Calu3 (cell line): ENCODE data around the gene CCDC181. TPM values are rescaled to one million over a fixed set of nuclear protein-coding genes. Genes with fewer than 3 reads are reported as not detected.
A peak's percentile ranks its signal among the peaks of the same experiment; 100 is the strongest.

ENCODE experiments used
- Bru-seq: library from RNA; stranded (reverse); fragments of 400-500 nt; gene quantifications from one replicate; lab custom pipeline; 2021; lab: Mats Ljungman, UMichigan
- BruChase-seq, 2 experiments: library from RNA; stranded (reverse); fragments of 400-500 nt; gene quantifications; one replicate each; lab custom pipeline; 2021; lab: Mats Ljungman, UMichigan
- BruUV-seq: library from RNA; stranded (reverse); fragments of 400-500 nt; replicated peaks from 2 replicates; lab custom pipeline; 2021; lab: Mats Ljungman, UMichigan
- CTCF ChIA-PET: fragments of 300-600 bp; sonication (Branson Sonifier 250); formaldehyde crosslinking; loops from one replicate; lab custom pipeline; 2022; ENCODE audit warnings: antibody characterized with exemption; lab: Charles Lee
- DNase-seq: peaks from one replicate; pipeline ENCODE4 v3.0.0; 2022
- H3K27ac Mint-ChIP-seq: one replicate; pipeline ENCODE4 v1.8.0; 2022; ENCODE audit warnings: mixed read lengths; ENCODE audit not compliant: unreplicated experiment
- H3K27me3 Mint-ChIP-seq: one replicate; pipeline ENCODE4 v1.8.0; 2022; ENCODE audit warnings: mixed read lengths; ENCODE audit not compliant: unreplicated experiment
- H3K36me3 Mint-ChIP-seq: one replicate; pipeline ENCODE4 v1.8.0; 2022; ENCODE audit warnings: mild to moderate bottlenecking, moderate library complexity, mixed read lengths; ENCODE audit not compliant: insufficient read depth, unreplicated experiment
- H3K4me1 Mint-ChIP-seq: one replicate; pipeline ENCODE4 v1.8.0; 2022; ENCODE audit warnings: mild to moderate bottlenecking, low read depth, mixed read lengths; ENCODE audit not compliant: unreplicated experiment
- H3K4me3 Mint-ChIP-seq: one replicate; pipeline ENCODE4 v1.8.0; 2022; ENCODE audit warnings: mild to moderate bottlenecking, low read depth, moderate library complexity, mixed read lengths; ENCODE audit not compliant: unreplicated experiment
- H3K9me3 Mint-ChIP-seq: one replicate; pipeline ENCODE4 v1.8.0; 2022; ENCODE audit warnings: low read depth, mixed read lengths; ENCODE audit not compliant: unreplicated experiment
- intact Hi-C: fragments of 100-400 bp; cut with micrococcal nuclease; formaldehyde crosslinking; loops from one replicate; pipeline ENCODE4 v1.10.0; 2022; ENCODE audit not compliant: unreplicated experiment
- long read RNA-seq: library from polyadenylated mRNA; stranded (forward); transcript quantifications from one replicate; pipeline ENCODE4 v2.0.0, GENCODE V29; 2022
- total RNA-seq: library from RNA; stranded (reverse); gene quantifications from 2 replicates; pipeline ENCODE4 v1.2.3, GENCODE V29; 2022
- TF ChIP-seq, protein P1 (sequence below): fragments of 200-600 bp; IDR thresholded peaks from one replicate; pipeline ENCODE4 v1.8.0; 2022; ENCODE audit warnings: antibody characterized with exemption; ENCODE audit not compliant: unreplicated experiment

CCDC181 gene
- 0.64 and 0.71 TPM in 2 replicates for total RNA-seq
- percentile 32 among the genes with signal in this experiment for Bru-seq, nascent RNA
- BruChase-seq, experiment 1, labeled RNA remaining after a 6-hour chase = percentile 18 among the genes with signal in this experiment
- BruChase-seq, experiment 2, labeled RNA remaining after a 2-hour chase = percentile 22 among the genes with signal in this experiment
- long read RNA-seq, partial matches to known transcripts = 0 of 1 reads
- long read RNA-seq, other reads (novel, unspliced or antisense) = 0 of 1 reads

DNA sequence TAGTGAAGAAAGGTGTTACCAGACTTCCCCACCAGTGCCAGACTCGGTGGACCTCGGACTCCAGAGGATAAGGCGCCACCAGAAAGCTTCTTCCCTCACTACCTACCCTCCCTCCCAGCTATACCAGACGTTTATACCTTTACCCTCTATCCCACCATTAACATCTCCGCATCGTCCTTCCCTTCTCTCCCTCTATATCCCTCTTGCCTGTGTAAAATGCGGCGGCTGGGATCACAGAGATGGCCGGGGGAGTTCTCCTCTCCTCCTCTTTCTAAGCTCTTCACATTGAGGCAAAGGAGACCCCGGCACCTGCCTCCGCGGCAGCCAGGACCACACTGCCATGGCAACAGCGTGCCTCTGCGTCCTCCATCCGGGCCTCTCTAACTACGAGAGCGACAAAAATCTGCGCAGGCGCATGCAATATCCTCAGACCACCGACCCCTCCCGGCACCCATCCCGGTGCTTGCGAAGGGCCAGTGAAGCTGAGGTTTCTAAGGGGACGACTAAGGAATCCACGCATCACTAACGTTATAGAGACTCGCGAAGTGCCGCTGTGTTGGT, at the start of gene CCDC181:
TSS of gene CCDC181 (minus strand) at position 394 of the 561 bp plus-strand sequence. CDS start 2,547 bp downstream, outside the sequence.
- TF ChIP-seq, protein P1, sequence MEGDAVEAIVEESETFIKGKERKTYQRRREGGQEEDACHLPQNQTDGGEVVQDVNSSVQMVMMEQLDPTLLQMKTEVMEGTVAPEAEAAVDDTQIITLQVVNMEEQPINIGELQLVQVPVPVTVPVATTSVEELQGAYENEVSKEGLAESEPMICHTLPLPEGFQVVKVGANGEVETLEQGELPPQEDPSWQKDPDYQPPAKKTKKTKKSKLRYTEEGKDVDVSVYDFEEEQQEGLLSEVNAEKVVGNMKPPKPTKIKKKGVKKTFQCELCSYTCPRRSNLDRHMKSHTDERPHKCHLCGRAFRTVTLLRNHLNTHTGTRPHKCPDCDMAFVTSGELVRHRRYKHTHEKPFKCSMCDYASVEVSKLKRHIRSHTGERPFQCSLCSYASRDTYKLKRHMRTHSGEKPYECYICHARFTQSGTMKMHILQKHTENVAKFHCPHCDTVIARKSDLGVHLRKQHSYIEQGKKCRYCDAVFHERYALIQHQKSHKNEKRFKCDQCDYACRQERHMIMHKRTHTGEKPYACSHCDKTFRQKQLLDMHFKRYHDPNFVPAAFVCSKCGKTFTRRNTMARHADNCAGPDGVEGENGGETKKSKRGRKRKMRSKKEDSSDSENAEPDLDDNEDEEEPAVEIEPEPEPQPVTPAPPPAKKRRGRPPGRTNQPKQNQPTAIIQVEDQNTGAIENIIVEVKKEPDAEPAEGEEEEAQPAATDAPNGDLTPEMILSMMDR = no peak
- CTCF ChIA-PET = interaction anchor here (1.2 kb wide), 1 partner anchor 102 kb away, joined by 5 read pairs; no protein-coding TSS in a partner anchor
- DNase-seq = peak; percentile 76
- intact Hi-C loops = no loop called here
- no TSS peak for BruUV-seq
- Mint-ChIP-seq H3K9me3 (peaks cover 5% of the 10 kb centered on the region), H3K27me3 (no peaks in the 10 kb centered on the region), H3K27ac (peak within 1 kb of the TSS; percentile 13), H3K4me3 (peak within 1 kb of the TSS; percentile 73), H3K4me1 (peaks cover 8% of the 10 kb centered on the region), H3K36me3 (peaks cover 6% of the 10 kb centered on the region)

DNA sequence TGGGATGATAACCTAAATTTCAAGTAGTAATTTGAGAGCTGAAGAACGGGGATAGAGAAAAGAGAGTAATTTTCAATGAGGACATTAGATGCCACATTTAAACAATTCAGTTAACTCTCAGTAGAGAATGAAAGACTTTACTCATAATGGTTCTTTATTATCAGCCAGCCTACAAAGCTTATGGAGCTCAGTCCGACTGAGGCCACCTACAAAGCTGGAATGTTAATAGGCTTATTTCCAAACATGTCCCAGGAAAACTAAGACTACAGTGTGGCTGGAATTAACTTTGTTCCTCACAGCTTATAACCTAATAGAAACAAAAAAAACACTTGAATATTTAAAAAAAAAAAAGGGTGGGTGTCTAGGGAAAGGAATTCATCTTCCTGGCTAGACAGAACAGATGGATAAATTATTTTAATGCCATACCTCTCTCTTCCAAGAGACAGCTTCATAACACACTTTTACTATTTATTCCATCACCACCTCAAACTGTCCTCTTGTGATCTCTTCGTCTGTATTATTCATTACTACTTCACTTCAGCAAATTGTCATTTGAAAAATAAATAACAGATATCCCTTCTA, 48.6 kb upstream of the CCDC181 start:
- Mint-ChIP-seq H3K9me3 (no peaks in the 10 kb centered on the region), H3K27me3 (no peaks in the 10 kb centered on the region), H3K27ac (no peak overlapping the region), H3K4me3 (no peak overlapping the region), H3K4me1 (peaks cover 14% of the 10 kb centered on the region), H3K36me3 (peaks cover 9% of the 10 kb centered on the region)
- no peak for DNase-seq
- CTCF ChIA-PET = no interaction called here
- intact Hi-C loops = no loop called here
- TF ChIP-seq, protein P1 = no peak
- no TSS peak for BruUV-seq

DNA sequence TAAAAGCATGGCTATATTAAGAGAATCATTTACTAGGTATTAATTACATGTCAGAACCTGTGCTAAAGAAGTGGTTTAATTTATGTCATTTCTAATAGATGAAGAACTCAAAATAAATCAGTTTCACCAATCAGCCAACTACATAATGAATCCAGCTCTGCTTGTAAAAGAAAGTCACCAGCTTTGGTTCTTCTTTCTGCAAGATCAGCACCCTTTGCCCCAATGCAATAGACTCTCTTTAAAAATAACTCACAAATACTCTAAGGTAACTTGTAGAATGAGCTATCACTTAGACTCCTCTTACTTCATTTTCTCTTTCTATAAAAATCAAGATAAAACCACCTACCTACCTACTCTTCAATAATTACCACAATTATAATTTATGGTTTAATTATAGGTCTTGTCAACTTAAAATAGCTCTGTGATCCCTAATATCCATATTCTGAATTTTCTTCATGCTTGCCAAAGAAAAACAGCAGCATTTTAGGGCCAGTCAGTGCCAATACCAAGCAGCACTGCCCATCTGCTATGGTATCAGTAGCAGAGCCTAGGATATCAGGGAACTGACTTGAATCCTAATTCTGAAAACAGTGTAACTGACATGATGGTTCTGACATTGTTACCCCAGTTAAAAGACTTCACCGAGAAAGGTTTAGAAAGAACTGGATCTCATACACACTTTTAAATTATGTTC, 47.2 kb upstream of the CCDC181 start:
- H3K27ac Mint-ChIP-seq = no peak overlapping the region
- BruUV-seq = no TSS peak
- peaks cover 6% of the 10 kb centered on the region for H3K4me1 Mint-ChIP-seq
- DNase-seq = no peak
- H3K36me3 Mint-ChIP-seq = peaks cover 9% of the 10 kb centered on the region
- no peaks in the 10 kb centered on the region for H3K9me3 Mint-ChIP-seq
- no peak overlapping the region for H3K4me3 Mint-ChIP-seq
- TF ChIP-seq, protein P1 = no peak
- intact Hi-C loops = no loop called here
- H3K27me3 Mint-ChIP-seq = no peaks in the 10 kb centered on the region
- CTCF ChIA-PET = no interaction called here

DNA sequence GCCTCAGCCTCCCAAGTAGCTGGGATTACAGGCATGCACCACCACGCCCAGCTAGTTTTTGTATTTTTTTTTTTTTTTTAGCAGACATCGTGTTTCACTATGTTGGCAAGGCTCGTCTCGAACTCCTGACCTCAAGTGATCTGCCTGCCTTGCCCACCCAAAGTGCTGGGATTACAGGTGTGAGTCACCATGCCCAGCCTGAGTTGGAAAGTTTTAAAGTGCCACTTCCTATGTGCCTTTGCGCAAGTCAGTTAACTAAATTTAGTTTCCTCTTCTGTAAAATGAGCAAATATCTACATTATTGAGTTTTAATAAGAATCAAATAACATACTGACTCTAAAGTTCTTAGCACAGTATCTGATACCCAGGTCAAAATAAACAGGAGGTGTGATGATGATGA, 46.1 kb upstream of the CCDC181 start:
- H3K4me1 Mint-ChIP-seq = peaks cover under 1% of the 10 kb centered on the region
- CTCF ChIA-PET = interaction anchor here (0.6 kb wide), 2 partner anchors 38 to 221 kb away, joined by 3 to 5 read pairs; no protein-coding TSS in a partner anchor

More for the DNA sequence above, 46.1 kb upstream of the CCDC181 start:
- no peak for DNase-seq
- TF ChIP-seq, protein P1 = no peak
- H3K4me3 Mint-ChIP-seq = no peak overlapping the region
- no peaks in the 10 kb centered on the region for H3K9me3 Mint-ChIP-seq
- intact Hi-C loops = no loop called here
- no peaks in the 10 kb centered on the region for H3K27me3 Mint-ChIP-seq
- no TSS peak for BruUV-seq
- H3K27ac Mint-ChIP-seq = no peak overlapping the region
- peaks cover 19% of the 10 kb centered on the region for H3K36me3 Mint-ChIP-seq
